ENCODE results near the gene KCNAB2. TPM values are rescaled to one million over a fixed set of nuclear protein-coding genes. Genes with fewer than 3 reads are reported as not detected.

Gene KCNAB2
- total RNA-seq, 1 donor from 2014 or later: 18.5 TPM

Other genes starting within 250 kb of the KCNAB2 start
- gene NPHP4, start 53.5 kb upstream of the KCNAB2 start, total RNA-seq: 4.9 TPM
- gene CHD5, start 134.4 kb downstream of the KCNAB2 start, total RNA-seq: 0.12 TPM
- 248 TPM for gene RPL22, start 153.7 kb downstream of the KCNAB2 start, total RNA-seq
- 82.3 TPM for gene RNF207, start 160.2 kb downstream of the KCNAB2 start, total RNA-seq
- 52.9 TPM for gene ICMT, start 190.1 kb downstream of the KCNAB2 start, total RNA-seq
- not detected for gene HES3, start 198.3 kb downstream of the KCNAB2 start, total RNA-seq
- gene GPR153, start 215.2 kb downstream of the KCNAB2 start, total RNA-seq: 7.7 TPM